ENCODE data around the gene CSNK1E.

DNA sequence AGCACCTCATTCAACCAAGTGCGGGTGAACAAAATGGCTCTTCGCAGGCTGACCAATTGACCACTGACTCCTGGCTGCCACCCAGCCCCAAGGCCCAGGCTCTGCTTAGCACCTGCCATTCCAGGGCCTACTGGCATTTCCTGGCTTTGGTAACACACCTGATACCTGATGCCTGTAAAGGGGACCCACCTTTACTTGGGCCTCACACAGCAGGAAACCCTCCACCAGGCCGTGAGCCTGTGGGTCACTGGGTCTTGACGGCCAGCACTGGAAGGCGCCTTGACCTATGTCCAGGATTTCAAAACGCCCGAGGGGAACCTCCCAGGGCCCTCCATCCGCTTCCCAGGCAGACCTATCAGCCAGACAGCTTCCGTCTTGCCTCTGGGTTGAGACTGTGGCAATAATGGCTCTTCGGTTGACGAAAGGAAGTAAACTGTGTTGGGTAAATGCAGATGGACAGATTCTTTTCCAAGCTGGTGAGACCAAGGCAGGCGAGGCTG, 27.6 kb downstream of the CSNK1E start:
- TF ChIP-seq POLR2A (IDR thresholded peaks at IDR 0.05; ENCODE audit: low read depth) (no peak), POLR2AphosphoS5 (IDR thresholded peaks at IDR 0.05) (peak in 1 of 2 donors; percentile 13)
- TF ChIP-seq, protein P1, sequence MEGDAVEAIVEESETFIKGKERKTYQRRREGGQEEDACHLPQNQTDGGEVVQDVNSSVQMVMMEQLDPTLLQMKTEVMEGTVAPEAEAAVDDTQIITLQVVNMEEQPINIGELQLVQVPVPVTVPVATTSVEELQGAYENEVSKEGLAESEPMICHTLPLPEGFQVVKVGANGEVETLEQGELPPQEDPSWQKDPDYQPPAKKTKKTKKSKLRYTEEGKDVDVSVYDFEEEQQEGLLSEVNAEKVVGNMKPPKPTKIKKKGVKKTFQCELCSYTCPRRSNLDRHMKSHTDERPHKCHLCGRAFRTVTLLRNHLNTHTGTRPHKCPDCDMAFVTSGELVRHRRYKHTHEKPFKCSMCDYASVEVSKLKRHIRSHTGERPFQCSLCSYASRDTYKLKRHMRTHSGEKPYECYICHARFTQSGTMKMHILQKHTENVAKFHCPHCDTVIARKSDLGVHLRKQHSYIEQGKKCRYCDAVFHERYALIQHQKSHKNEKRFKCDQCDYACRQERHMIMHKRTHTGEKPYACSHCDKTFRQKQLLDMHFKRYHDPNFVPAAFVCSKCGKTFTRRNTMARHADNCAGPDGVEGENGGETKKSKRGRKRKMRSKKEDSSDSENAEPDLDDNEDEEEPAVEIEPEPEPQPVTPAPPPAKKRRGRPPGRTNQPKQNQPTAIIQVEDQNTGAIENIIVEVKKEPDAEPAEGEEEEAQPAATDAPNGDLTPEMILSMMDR (IDR thresholded peaks at IDR 0.05) = no peak

Data from esophagus muscularis mucosa (tissue), 3 donors.